IMR-90 (cell line): ENCODE data around the gene RIMS1. TPM values are rescaled to one million over a fixed set of nuclear protein-coding genes. Genes with fewer than 3 reads are reported as not detected.

Source experiments
- ATAC-seq: fragments of 200-7000 bp; cut with Tn5 transposase; 2 replicates; pipeline ENCODE4 v1.9.1; 2020; ENCODE audit warnings: low read depth, mild to moderate bottlenecking, moderate library complexity
- BruUV-seq: library from RNA; stranded (reverse); fragments of 400-500 nt; replicated peaks from 2 replicates; lab custom pipeline; 2021; lab: Mats Ljungman, UMichigan
- CTCF ChIA-PET: fragments of 300-600 bp; formaldehyde crosslinking; extraction: SDS; loops from one replicate; lab custom pipeline; 2021; ENCODE audit warnings: antibody characterized with exemption; lab: Yijun Ruan, JAX
- POLR2A ChIA-PET: fragments of 300-600 bp; sonication (Branson Sonifier 250); formaldehyde crosslinking; loops from one replicate; lab custom pipeline; 2022; ENCODE audit warnings: antibody characterized with exemption; ENCODE audit not compliant: unreplicated experiment; lab: Charles Lee
- DNase-seq: peaks from one replicate; pipeline ENCODE4 v3.0.0; 2013
- H2AFZ ChIP-seq: replicated peaks from 2 replicates; pipeline ENCODE3; 2013; ENCODE audit warnings: low read length, mild to moderate bottlenecking; ENCODE audit not compliant: poor library complexity
- H2AK5ac ChIP-seq: 2 replicates; pipeline ENCODE4 v1.6.1; 2013; ENCODE audit warnings: low read depth, low read length, inconsistent platforms
- H2AK9ac ChIP-seq: replicated peaks from 2 replicates; pipeline ENCODE3; 2013; ENCODE audit warnings: mild to moderate bottlenecking, low read depth, low read length, moderate library complexity; ENCODE audit not compliant: poor library complexity
- H2BK120ac ChIP-seq: 2 replicates; pipeline ENCODE4 v1.6.1; 2013; ENCODE audit warnings: low read depth, low read length, inconsistent platforms
- H2BK15ac ChIP-seq: 3 replicates; pipeline ENCODE4 v1.6.1; 2013; ENCODE audit warnings: low read depth, low read length, inconsistent platforms
- H2BK20ac ChIP-seq: 2 replicates; pipeline ENCODE4 v1.6.1; 2013; ENCODE audit warnings: low read depth, mild to moderate bottlenecking, inconsistent platforms, low read length, moderate library complexity
- H2BK5ac ChIP-seq: 2 replicates; pipeline ENCODE4 v1.6.1; 2013; ENCODE audit warnings: mild to moderate bottlenecking, low read depth, low read length, inconsistent platforms; ENCODE audit not compliant: poor library complexity, severe bottlenecking
- H3K14ac ChIP-seq: replicated peaks from 2 replicates; pipeline ENCODE4 v1.6.1; 2013; ENCODE audit warnings: low read depth, low read length, inconsistent platforms
- H3K18ac ChIP-seq: 2 replicates; pipeline ENCODE4 v1.6.1; 2013; ENCODE audit warnings: low read depth, low read length, control low read depth
- H3K23ac ChIP-seq: 2 replicates; pipeline ENCODE4 v1.6.1; 2013; ENCODE audit warnings: low read depth, low read length, inconsistent platforms
- H3K27ac ChIP-seq: 2 replicates; pipeline ENCODE4 v1.5.1; 2013; ENCODE audit warnings: mild to moderate bottlenecking, control low read depth, low read length; ENCODE audit not compliant: insufficient read depth
- H3K27me3 ChIP-seq: 2 replicates; pipeline ENCODE4 v1.6.1; 2013; ENCODE audit warnings: low read length; ENCODE audit not compliant: control insufficient read depth, insufficient read depth
- H3K36me3 ChIP-seq: 2 replicates; pipeline ENCODE4 v1.6.1; 2013; ENCODE audit warnings: low read length, mixed read lengths; ENCODE audit not compliant: control insufficient read depth, insufficient read depth
- H3K4ac ChIP-seq: 2 replicates; pipeline ENCODE4 v1.6.1; 2013; ENCODE audit warnings: low read depth, low read length, inconsistent platforms
- H3K4me1 ChIP-seq: 2 replicates; pipeline ENCODE4 v1.6.1; 2013; ENCODE audit warnings: low read length, mixed read lengths; ENCODE audit not compliant: control insufficient read depth, insufficient read depth
- H3K4me2 ChIP-seq: 2 replicates; pipeline ENCODE4 v1.6.1; 2013; ENCODE audit warnings: low read depth, mild to moderate bottlenecking, control low read depth, low read length, moderate library complexity
- H3K4me3 ChIP-seq: 2 replicates; pipeline ENCODE4 v1.5.1; 2013; ENCODE audit warnings: low read depth, mild to moderate bottlenecking, control low read depth, low read length, moderate library complexity; ENCODE audit not compliant: insufficient read depth
- H3K56ac ChIP-seq: 2 replicates; pipeline ENCODE4 v1.6.1; 2013; ENCODE audit warnings: low read length, inconsistent platforms; ENCODE audit not compliant: insufficient read depth; ENCODE audit errors: extremely low read depth
- H3K79me1 ChIP-seq, 2 experiments: 2 replicates each; pipeline ENCODE4 v1.6.1; 2013; ENCODE audit warnings: low read length in 2 of 2, inconsistent platforms in 1 of 2, low read depth in 1 of 2
- H3K9ac ChIP-seq: 2 replicates; pipeline ENCODE4 v1.6.1; 2013; ENCODE audit warnings: low read depth, low read length, control low read depth
- H3K9me1 ChIP-seq: 2 replicates; pipeline ENCODE4 v1.6.1; 2013; ENCODE audit warnings: low read length, inconsistent platforms; ENCODE audit not compliant: insufficient read depth
- H3K9me3 ChIP-seq: 2 replicates; pipeline ENCODE4 v1.6.1; 2013; ENCODE audit warnings: low read length; ENCODE audit not compliant: control insufficient read depth, insufficient read depth
- H4K20me1 ChIP-seq: 2 replicates; pipeline ENCODE4 v1.6.1; 2013; ENCODE audit warnings: low read length, inconsistent platforms; ENCODE audit not compliant: insufficient read depth
- H4K5ac ChIP-seq: 2 replicates; pipeline ENCODE4 v1.6.1; 2013; ENCODE audit warnings: mild to moderate bottlenecking, low read depth, low read length, control low read depth
- H4K8ac ChIP-seq, 2 experiments: 2 replicates each; pipeline ENCODE4 v1.6.1; 2013; ENCODE audit warnings: low read depth in 2 of 2, low read length in 2 of 2, control low read depth in 1 of 2, inconsistent platforms in 1 of 2
- H4K91ac ChIP-seq: 2 replicates; pipeline ENCODE4 v1.6.1; 2013; ENCODE audit warnings: low read depth, low read length, inconsistent platforms; ENCODE audit not compliant: insufficient read depth
- MAFK ChIP-seq: IDR thresholded peaks from 2 replicates; pipeline ENCODE4 v1.6.1; 2012; ENCODE audit warnings: low read depth, low read length, improper control_type of control experiment
- NFE2L2 ChIP-seq: fragments of 150-350 bp; IDR thresholded peaks from 2 replicates; pipeline ENCODE4 v1.6.1; 2016; ENCODE audit warnings: low read depth, mild to moderate bottlenecking, low read length
- POLR2A ChIP-seq: IDR thresholded peaks from 2 replicates; pipeline ENCODE4 v1.6.1; 2012; ENCODE audit warnings: mild to moderate bottlenecking, low read depth, low read length
- RAD21 ChIP-seq: IDR thresholded peaks from 2 replicates; pipeline ENCODE4 v1.6.1; 2012; ENCODE audit warnings: low read length, improper control_type of control experiment
- SMC3 ChIP-seq: fragments of 150-350 bp; IDR thresholded peaks from 2 replicates; pipeline ENCODE4 v1.6.1; 2016; ENCODE audit warnings: low read depth, mild to moderate bottlenecking, antibody characterized with exemption, low read length, moderate library complexity
- WGBS, 2 experiments: methylation state at CpG; one replicate each; pipeline versions ENCODE4 v1.1.5 to v1.1.7; 2013; ENCODE audit warnings: missing lambda C conversion rate in 2 of 2; ENCODE audit not compliant: insufficient read length in 1 of 2; ENCODE audit errors: extremely low coverage in 2 of 2; 5-methylcytosine and 5-hydroxymethylcytosine counted together
- dilution Hi-C: fragments of 300-500 bp; cut with HindIII; formaldehyde crosslinking; loops from one replicate; pipeline ENCODE4 v1.14.3; 2018; ENCODE audit warnings: low sequenced_read_pairs; ENCODE audit not compliant: unreplicated experiment
- in situ Hi-C: fragments of 300-500 bp; cut with MboI; formaldehyde crosslinking; loops from 3 replicates; pipeline ENCODE4 v1.14.3; 2019; ENCODE audit warnings: low sequenced_read_pairs, inconsistent platforms, mixed read lengths
- intact Hi-C: fragments of 100-400 bp; cut with micrococcal nuclease; formaldehyde crosslinking; loops from 2 replicates; pipeline ENCODE4 v1.10.0; 2022
- polyA plus RNA-seq, 3 experiments: library from polyadenylated mRNA; depleted of rRNA; stranded (reverse); fragments of >200 nt; gene quantifications; 2 replicates each; pipeline ENCODE4 v1.2.3, GENCODE V29; 2012; ENCODE audit warnings: low replicate concordance in 1 of 3
- total RNA-seq: library from RNA; depleted of rRNA; stranded (reverse); fragments of >200 nt; gene quantifications from 2 replicates; pipeline ENCODE4 v1.2.3, GENCODE V29; 2012
- TF ChIP-seq, protein P1 (sequence below): conservative IDR thresholded peaks from 2 replicates; pipeline ENCODE4 v1.5.1; 2012; ENCODE audit warnings: mild to moderate bottlenecking, low read depth, low read length, improper control_type of control experiment

RIMS1 gene
- total and polyA plus RNA-seq, 2 of the 4 experiments (the other 2 are of a cell fraction), result 0.44 to 3.8 TPM

- Histone ChIP-seq H3K27me3 (no peaks in the 10 kb centered on the region), H4K8ac (no peak overlapping the region), H3K56ac (no peak overlapping the region), H3K27ac (no peak overlapping the region), H3K18ac (no peak overlapping the region), H4K20me1 (no peaks in the 10 kb centered on the region), H3K4me3 (no peak overlapping the region), H2BK120ac (no peak overlapping the region), H3K4me1 (no peaks in the 10 kb centered on the region), H2BK5ac (no peak overlapping the region), H2AFZ (no peak overlapping the region), H3K36me3 (no peaks in the 10 kb centered on the region), H3K9me3 (no peaks in the 10 kb centered on the region), H2AK5ac (no peak overlapping the region), H4K91ac (no peak overlapping the region), H3K9ac (no peak overlapping the region), H2AK9ac (no peak overlapping the region), H3K79me1 (no peaks in the 10 kb centered on the region), H2BK20ac (no peak overlapping the region), H3K4me2 (no peak overlapping the region), H3K14ac (no peak overlapping the region), H4K5ac (no peak overlapping the region), H2BK15ac (no peak overlapping the region), H3K4ac (no peak overlapping the region), H3K23ac (no peak overlapping the region), H3K9me1 (no peaks in the 10 kb centered on the region; the same call in 1 of the 2 replicates)
- ChIA-PET CTCF (interaction anchor here (0.6 to 1.0 kb wide), 4 partner anchors 13 to 379 kb away, joined by 3 to 5 read pairs (median 3); no protein-coding TSS in a partner anchor), POLR2A (no interaction called here)
- in situ Hi-C loops, result no loop called here
- dilution Hi-C loops, result no loop called here
- ATAC-seq (peak; percentile 89), DNase-seq (peak; percentile 38)
- WGBS, 2 experiments, result no CpG with 5 or more reads among the region's 2 CpGs
- no TSS peak for BruUV-seq
- intact Hi-C loops, result no loop called here
- TF ChIP-seq POLR2A (no peak), MAFK (no peak), SMC3 (no peak), NFE2L2 (no peak), RAD21 (0 out of 2 replicates have a peak, but pooled peaks have one; percentile 26)
- TF ChIP-seq, protein P1, sequence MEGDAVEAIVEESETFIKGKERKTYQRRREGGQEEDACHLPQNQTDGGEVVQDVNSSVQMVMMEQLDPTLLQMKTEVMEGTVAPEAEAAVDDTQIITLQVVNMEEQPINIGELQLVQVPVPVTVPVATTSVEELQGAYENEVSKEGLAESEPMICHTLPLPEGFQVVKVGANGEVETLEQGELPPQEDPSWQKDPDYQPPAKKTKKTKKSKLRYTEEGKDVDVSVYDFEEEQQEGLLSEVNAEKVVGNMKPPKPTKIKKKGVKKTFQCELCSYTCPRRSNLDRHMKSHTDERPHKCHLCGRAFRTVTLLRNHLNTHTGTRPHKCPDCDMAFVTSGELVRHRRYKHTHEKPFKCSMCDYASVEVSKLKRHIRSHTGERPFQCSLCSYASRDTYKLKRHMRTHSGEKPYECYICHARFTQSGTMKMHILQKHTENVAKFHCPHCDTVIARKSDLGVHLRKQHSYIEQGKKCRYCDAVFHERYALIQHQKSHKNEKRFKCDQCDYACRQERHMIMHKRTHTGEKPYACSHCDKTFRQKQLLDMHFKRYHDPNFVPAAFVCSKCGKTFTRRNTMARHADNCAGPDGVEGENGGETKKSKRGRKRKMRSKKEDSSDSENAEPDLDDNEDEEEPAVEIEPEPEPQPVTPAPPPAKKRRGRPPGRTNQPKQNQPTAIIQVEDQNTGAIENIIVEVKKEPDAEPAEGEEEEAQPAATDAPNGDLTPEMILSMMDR, result peak; percentile 45
Measured at GRCh38 chr6:72218125-72218524, 331.8 kb downstream of the RIMS1 start.
